Glutamatergic neuron (in vitro differentiated cells): Measurements from ENCODE around the gene SLC25A29. TPM values are rescaled to one million over a fixed set of nuclear protein-coding genes. Genes with fewer than 3 reads are reported as not detected.

ENCODE experiments used
- DNase-seq: peaks from one replicate; pipeline ENCODE4 v3.0.0; 2022
- H3K27ac Mint-ChIP-seq: one replicate; pipeline ENCODE4 v1.8.0; 2020; ENCODE audit warnings: mild to moderate bottlenecking, mixed read lengths, inconsistent platforms; ENCODE audit not compliant: unreplicated experiment
- H3K27me3 Mint-ChIP-seq: one replicate; pipeline ENCODE4 v1.8.0; 2020; ENCODE audit warnings: mild to moderate bottlenecking, moderate library complexity, mixed read lengths, inconsistent platforms; ENCODE audit not compliant: unreplicated experiment
- H3K36me3 Mint-ChIP-seq: one replicate; pipeline ENCODE4 v1.8.0; 2020; ENCODE audit warnings: mild to moderate bottlenecking, mixed read lengths, inconsistent platforms; ENCODE audit not compliant: unreplicated experiment
- H3K4me1 Mint-ChIP-seq: one replicate; pipeline ENCODE4 v1.8.0; 2020; ENCODE audit warnings: mild to moderate bottlenecking, low read depth, mixed read lengths, inconsistent platforms; ENCODE audit not compliant: unreplicated experiment
- H3K4me3 Mint-ChIP-seq: one replicate; pipeline ENCODE4 v1.8.0; 2020; ENCODE audit warnings: mild to moderate bottlenecking, mixed read lengths, inconsistent platforms; ENCODE audit not compliant: unreplicated experiment
- H3K9me3 Mint-ChIP-seq: one replicate; pipeline ENCODE4 v1.8.0; 2020; ENCODE audit warnings: mild to moderate bottlenecking, moderate library complexity, mixed read lengths, inconsistent platforms; ENCODE audit not compliant: unreplicated experiment
- long read RNA-seq: library from polyadenylated mRNA; unstranded; transcript quantifications from one replicate; pipeline ENCODE4 v2.0.0, GENCODE V29; 2020; ENCODE audit not compliant: unreplicated experiment
- total RNA-seq: library from RNA; stranded (reverse); fragmentation: NEBNext Ultra II Directional; extraction: Animal tissue kit (Norgen Biotek cat#: 25700); gene quantifications from one replicate; pipeline ENCODE4 v1.2.1, GENCODE V29; 2021; ENCODE audit not compliant: unreplicated experiment
- TF ChIP-seq, protein P1 (sequence below): fragments of 200-600 bp; sonication (generic); IDR thresholded peaks from one replicate; pipeline ENCODE4 v1.5.0; 2021; ENCODE audit not compliant: partially characterized antibody, unreplicated experiment

SLC25A29 gene, protein sequence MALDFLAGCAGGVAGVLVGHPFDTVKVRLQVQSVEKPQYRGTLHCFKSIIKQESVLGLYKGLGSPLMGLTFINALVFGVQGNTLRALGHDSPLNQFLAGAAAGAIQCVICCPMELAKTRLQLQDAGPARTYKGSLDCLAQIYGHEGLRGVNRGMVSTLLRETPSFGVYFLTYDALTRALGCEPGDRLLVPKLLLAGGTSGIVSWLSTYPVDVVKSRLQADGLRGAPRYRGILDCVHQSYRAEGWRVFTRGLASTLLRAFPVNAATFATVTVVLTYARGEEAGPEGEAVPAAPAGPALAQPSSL
- total RNA-seq: 409 TPM
- long read RNA-seq, full-length matches to known transcripts: 12 of 39 reads
- long read RNA-seq, partial matches to known transcripts: 24 of 39 reads
- long read RNA-seq, other reads (novel, unspliced or antisense): 3 of 39 reads

DNA sequence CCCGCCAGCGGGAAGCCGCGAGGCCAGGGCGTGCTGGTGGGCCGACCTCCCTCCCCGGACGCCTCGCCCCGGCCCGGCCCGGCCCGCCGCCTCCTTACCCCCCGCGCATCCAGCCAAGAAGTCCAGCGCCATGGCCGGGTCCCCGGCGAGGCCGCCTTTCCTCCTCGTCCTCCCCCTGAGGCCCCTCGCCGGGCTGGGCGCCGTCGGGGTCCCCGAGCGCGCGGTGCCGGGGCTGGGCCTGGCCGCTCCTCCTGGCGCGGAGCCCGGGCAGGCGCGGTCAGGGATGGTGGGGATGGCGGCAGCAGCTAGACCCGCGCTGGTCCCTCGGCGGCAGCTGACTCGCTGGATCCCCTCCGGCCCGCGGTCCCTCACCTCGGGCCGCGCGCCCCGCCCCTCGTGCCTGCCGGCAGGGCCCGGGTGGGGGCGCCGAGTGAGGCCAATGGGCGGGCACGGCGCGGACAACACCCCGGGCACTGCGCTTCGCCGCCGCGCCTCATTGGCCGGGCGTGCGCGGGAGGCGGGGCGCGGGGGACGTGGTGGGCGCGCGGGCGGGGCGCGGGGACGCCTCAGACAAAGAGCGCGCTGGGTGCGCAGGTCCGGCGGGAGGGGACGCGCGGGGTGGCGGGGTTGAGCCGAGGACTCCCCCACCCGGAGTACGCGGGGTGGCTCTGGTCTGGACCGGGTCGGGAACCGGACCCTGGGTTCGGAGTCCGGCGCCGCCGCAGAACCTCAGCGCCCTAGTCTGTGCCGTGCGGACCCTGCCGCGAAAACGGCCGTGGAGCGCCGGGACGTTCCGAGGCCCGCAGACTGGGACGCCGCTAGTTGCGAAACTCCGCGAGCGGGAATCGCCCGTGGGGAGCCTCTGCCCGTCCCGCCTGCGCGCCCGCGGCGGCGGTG, at the start of gene SLC25A29:
TSS of gene SLC25A29 (minus strand) at position 344 of the 897 bp plus-strand sequence. CDS start at position 132, 212 bp downstream.
- Mint-ChIP-seq H3K4me3 (peak within 1 kb of the TSS; percentile 96), H3K9me3 (peaks cover 12% of the 10 kb centered on the region), H3K27me3 (peaks cover 9% of the 10 kb centered on the region), H3K36me3 (no peaks in the 10 kb centered on the region), H3K27ac (peak within 1 kb of the TSS; percentile 88), H3K4me1 (peaks cover 21% of the 10 kb centered on the region)
- TF ChIP-seq, protein P1, sequence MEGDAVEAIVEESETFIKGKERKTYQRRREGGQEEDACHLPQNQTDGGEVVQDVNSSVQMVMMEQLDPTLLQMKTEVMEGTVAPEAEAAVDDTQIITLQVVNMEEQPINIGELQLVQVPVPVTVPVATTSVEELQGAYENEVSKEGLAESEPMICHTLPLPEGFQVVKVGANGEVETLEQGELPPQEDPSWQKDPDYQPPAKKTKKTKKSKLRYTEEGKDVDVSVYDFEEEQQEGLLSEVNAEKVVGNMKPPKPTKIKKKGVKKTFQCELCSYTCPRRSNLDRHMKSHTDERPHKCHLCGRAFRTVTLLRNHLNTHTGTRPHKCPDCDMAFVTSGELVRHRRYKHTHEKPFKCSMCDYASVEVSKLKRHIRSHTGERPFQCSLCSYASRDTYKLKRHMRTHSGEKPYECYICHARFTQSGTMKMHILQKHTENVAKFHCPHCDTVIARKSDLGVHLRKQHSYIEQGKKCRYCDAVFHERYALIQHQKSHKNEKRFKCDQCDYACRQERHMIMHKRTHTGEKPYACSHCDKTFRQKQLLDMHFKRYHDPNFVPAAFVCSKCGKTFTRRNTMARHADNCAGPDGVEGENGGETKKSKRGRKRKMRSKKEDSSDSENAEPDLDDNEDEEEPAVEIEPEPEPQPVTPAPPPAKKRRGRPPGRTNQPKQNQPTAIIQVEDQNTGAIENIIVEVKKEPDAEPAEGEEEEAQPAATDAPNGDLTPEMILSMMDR: no peak
- peak; percentile 96 for DNase-seq

DNA sequence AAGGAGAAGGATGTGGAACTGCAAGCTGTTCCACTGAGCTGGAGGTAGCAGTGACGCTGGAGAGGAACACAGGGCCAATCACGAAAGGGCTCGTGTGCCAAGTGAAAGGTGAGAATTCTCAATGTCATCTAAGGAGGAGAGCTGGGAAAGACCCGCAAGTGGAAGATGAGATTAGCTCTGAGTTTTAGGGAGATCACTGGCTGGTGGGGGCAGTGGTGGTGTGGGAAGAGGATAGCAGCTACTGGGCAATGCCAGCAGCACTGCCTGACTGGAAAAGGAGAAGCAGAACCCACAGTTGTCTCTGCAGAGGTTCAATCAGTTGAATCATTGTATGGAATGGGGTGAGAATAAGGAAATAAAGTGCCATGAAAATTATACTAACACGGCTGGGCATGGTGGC, 44.7 kb upstream of the SLC25A29 start:
- Mint-ChIP-seq H3K9me3 (peaks cover 4% of the 10 kb centered on the region), H3K4me1 (peaks cover 26% of the 10 kb centered on the region), H3K27me3 (peaks cover 3% of the 10 kb centered on the region), H3K4me3 (no peak overlapping the region), H3K36me3 (peaks cover 9% of the 10 kb centered on the region), H3K27ac (no peak overlapping the region)
- TF ChIP-seq, protein P1: no peak
- no peak for DNase-seq

DNA sequence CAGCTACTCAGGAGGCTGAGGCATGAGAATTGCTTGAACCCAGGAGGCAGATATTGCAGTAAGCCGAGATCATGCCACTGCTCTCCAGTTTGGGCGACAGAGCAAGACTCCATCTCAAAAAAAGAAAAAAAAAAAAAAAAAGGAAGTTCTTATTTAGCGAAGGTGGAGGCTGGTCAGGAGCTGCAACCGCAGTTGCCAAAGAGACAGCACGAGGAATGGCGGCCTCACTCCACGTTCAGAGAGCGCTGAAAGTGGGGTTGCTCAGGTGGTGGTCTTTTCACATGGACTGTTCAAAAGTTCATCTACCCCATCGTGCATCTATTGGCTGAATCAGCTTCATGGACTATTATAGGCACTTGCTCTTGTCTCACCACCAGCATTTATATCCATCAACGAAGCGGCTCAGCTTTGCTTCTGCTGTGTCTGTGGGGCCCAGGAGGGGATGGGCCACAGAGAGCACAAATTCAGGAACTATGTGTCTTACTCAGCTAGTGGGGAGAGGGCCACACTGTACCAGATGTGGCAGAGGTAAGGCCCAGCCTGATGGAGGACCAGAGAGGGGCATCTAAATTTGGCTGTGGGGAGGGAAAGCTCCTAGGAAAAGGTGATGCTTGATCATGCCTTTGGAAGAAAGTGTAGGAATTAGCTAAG, 44.2 kb upstream of the SLC25A29 start:
- Mint-ChIP-seq H3K4me3 (no peak overlapping the region), H3K27me3 (peaks cover 3% of the 10 kb centered on the region), H3K4me1 (peaks cover 28% of the 10 kb centered on the region), H3K9me3 (peaks cover 4% of the 10 kb centered on the region), H3K36me3 (peaks cover 9% of the 10 kb centered on the region), H3K27ac (no peak overlapping the region)
- TF ChIP-seq, protein P1: no peak
- DNase-seq: no peak

DNA sequence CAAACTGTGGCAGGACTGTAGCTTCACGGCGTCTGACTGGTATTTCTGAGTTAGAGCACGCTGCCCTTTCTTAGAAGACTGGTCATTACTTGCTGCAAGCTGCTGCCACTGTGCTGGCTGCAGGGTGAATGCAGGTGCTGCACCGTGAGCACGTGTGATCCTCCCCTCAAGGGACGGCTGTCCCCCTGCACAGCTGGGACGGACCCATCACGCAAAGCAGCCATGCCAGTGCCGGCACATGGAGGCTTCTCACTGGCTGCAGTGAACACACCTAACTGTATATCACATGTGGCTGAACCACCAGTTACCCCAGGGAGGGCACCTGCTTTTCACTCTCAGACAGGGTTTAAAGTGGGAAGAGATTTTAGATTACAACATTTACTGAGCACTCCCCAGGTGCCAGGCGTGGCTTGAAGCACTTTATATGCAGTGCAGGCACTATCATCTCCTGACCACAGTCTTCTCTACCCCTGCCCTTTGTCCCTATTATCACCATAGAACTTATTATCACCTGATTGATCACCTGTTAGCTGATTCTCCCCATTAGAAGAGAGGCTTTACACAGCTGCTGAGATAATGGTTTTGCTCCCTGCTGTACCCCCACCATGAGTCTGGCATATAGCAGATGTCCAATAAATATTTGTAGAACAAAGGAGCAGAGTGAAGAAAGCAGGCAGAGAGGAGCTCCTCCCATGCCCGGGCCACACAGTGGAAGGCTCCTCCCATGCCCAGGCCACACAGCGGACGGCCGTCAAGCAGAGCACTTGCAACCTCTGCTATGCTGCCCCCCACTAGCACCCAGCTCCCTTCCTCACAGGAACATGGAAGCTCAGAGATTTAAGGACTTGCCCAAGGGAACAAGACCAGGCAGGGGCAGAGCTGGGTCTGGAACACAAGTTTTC, 42.8 kb upstream of the SLC25A29 start:
- TF ChIP-seq, protein P1: no peak
- H3K4me1 Mint-ChIP-seq: peaks cover 28% of the 10 kb centered on the region
- H3K27me3 Mint-ChIP-seq: peaks cover 3% of the 10 kb centered on the region
- no peak overlapping the region for H3K4me3 Mint-ChIP-seq
- peak overlapping the region; percentile 72 for H3K27ac Mint-ChIP-seq
- DNase-seq: no peak
- H3K9me3 Mint-ChIP-seq: peaks cover 4% of the 10 kb centered on the region
- H3K36me3 Mint-ChIP-seq: peaks cover 9% of the 10 kb centered on the region
